HCT116 (cell line): ENCODE data around the gene HSD17B3. TPM values are rescaled to one million over a fixed set of nuclear protein-coding genes. Genes with fewer than 3 reads are reported as not detected.

ENCODE experiments used
- ATAC-seq: fragments of 200-7000 bp; cut with Tn5 transposase; 2 replicates; pipeline ENCODE4 v1.9.1; 2020; ENCODE audit warnings: mild to moderate bottlenecking, moderate library complexity
- BruUV-seq: library from RNA; stranded (reverse); fragments of 400-500 nt; replicated peaks from 2 replicates; lab custom pipeline; 2021; lab: Mats Ljungman, UMichigan
- CTCF ChIA-PET: fragments of 300-600 bp; sonication (Branson Sonifier 250); formaldehyde crosslinking; loops from one replicate; lab custom pipeline; 2021; ENCODE audit warnings: antibody characterized with exemption; lab: Charles Lee
- POLR2A ChIA-PET: fragments of 300-600, 350-600 bp; sonication (Branson Sonifier 250); formaldehyde crosslinking; loops from one replicate; lab custom pipeline; 2021; ENCODE audit warnings: antibody characterized with exemption; lab: Charles Lee
- RAD21 ChIA-PET, 2 experiments: fragments of 300-600 bp; sonication (Branson Sonifier 250); formaldehyde crosslinking; loops; one replicate each; lab custom pipeline; 2023; ENCODE audit warnings: low total read pairs in 2 of 2; ENCODE audit not compliant: uncharacterized antibody in 2 of 2, unreplicated experiment in 2 of 2, low non-redundant PET in 1 of 2; lab: Charles Lee
- DNase-seq: peaks from one replicate; pipeline ENCODE4 v3.0.0-alpha.2; 2010; ENCODE audit warnings: low read depth, low spot score
- H2AFZ ChIP-seq: fragments of 200-600 bp; shearing (Covaris generic), sonication (generic); 2 replicates; pipeline ENCODE4 v1.6.1; 2017; ENCODE audit warnings: low read depth, mixed run types, mixed read lengths, antibody characterized with exemption, low read length; ENCODE audit not compliant: poor library complexity, severe bottlenecking
- H3K27ac ChIP-seq: 2 replicates; pipeline ENCODE4 v1.5.1; 2012; ENCODE audit warnings: low read depth, low read length
- H3K27me3 ChIP-seq: fragments of 200-600 bp; sonication (generic); 2 replicates; pipeline ENCODE4 v1.6.1; 2016; ENCODE audit warnings: mixed run types, low read length, mixed read lengths; ENCODE audit not compliant: insufficient read depth
- H3K36me3 ChIP-seq, 2 experiments: fragments of 200-500 bp in 1 of 2; fragments of 200-600 bp in 1 of 2; sonication (Bioruptor generic) in 1 of 2; sonication (generic) in 1 of 2; 2 replicates each; pipeline versions ENCODE4 v1.5.1 to v1.6.1; 2014 to 2016; ENCODE audit warnings: low read length in 2 of 2, inconsistent platforms in 1 of 2, mixed read lengths in 1 of 2, mixed run types in 1 of 2; ENCODE audit not compliant: insufficient read depth in 2 of 2, control insufficient read depth in 1 of 2
- H3K4me1 ChIP-seq, 2 experiments: fragments of 200-600 bp in 1 of 2; sonication (generic) in 1 of 2; 2 replicates each; pipeline versions ENCODE4 v1.5.1 to v1.6.1; 2012 to 2017; ENCODE audit warnings: low read length in 2 of 2, inconsistent platforms in 1 of 2, mild to moderate bottlenecking in 1 of 2, mixed read lengths in 1 of 2, mixed run types in 1 of 2, moderate library complexity in 1 of 2; ENCODE audit not compliant: insufficient read depth in 2 of 2, control insufficient read depth in 1 of 2
- H3K4me2 ChIP-seq: fragments of 200-600 bp; sonication (generic); 2 replicates; pipeline ENCODE4 v1.6.1; 2017; ENCODE audit warnings: mixed run types, low read length, mixed read lengths
- H3K4me3 ChIP-seq, 2 experiments: fragments of 200-600 bp in 1 of 2; sonication (generic) in 1 of 2; replicated peaks in 1 of 2; 2 replicates each; pipeline ENCODE4 v1.5.1; 2011 to 2016; ENCODE audit warnings: low read length in 2 of 2, control low read depth in 1 of 2, low read depth in 1 of 2, mild to moderate bottlenecking in 1 of 2, mixed read lengths in 1 of 2, mixed run types in 1 of 2
- H3K79me2 ChIP-seq: fragments of 200-600 bp; sonication (generic); 2 replicates; pipeline ENCODE4 v1.6.1; 2017; ENCODE audit warnings: mild to moderate bottlenecking, mixed run types, low read length, moderate library complexity, mixed read lengths; ENCODE audit not compliant: insufficient read depth
- H3K9ac ChIP-seq: fragments of 200-600 bp; sonication (generic); 2 replicates; pipeline ENCODE4 v1.6.1; 2016; ENCODE audit warnings: low read length, mixed read lengths
- H3K9me2 ChIP-seq: fragments of 200-600 bp; sonication (generic), shearing (Covaris generic); 2 replicates; pipeline ENCODE4 v1.6.1; 2017; ENCODE audit warnings: mixed run types, mild to moderate bottlenecking, moderate library complexity; ENCODE audit not compliant: insufficient read depth
- H3K9me3 ChIP-seq, 2 experiments: fragments of 200-500 bp in 1 of 2; fragments of 200-600 bp in 1 of 2; sonication (Bioruptor generic) in 1 of 2; sonication (generic) in 1 of 2; 2 replicates each; pipeline ENCODE4 v1.6.1; 2014 to 2017; ENCODE audit warnings: low read length in 2 of 2, mixed read lengths in 2 of 2, inconsistent platforms in 1 of 2, low read depth in 1 of 2, mild to moderate bottlenecking in 1 of 2, mixed run types in 1 of 2, moderate library complexity in 1 of 2; ENCODE audit not compliant: control insufficient read depth in 1 of 2, insufficient read depth in 1 of 2
- H4K20me1 ChIP-seq: fragments of 200-600 bp; sonication (generic), shearing (Covaris generic); 2 replicates; pipeline ENCODE4 v1.6.1; 2017; ENCODE audit warnings: mixed run types, mild to moderate bottlenecking, moderate library complexity; ENCODE audit not compliant: insufficient read depth
- CTCF ChIP-seq, 3 experiments: fragments of 200-600 bp in 1 of 3; sonication (generic) in 1 of 3; IDR thresholded peaks in 2 of 3; conservative IDR thresholded peaks in 1 of 3; 2 replicates each; pipeline ENCODE4 v1.5.1; 2012 to 2017; ENCODE audit warnings: low read depth in 2 of 3, low read length in 2 of 3, antibody characterized with exemption in 1 of 3, borderline replicate concordance in 1 of 3, control low read depth in 1 of 3, mild to moderate bottlenecking in 1 of 3, mixed read lengths in 1 of 3, mixed run types in 1 of 3, moderate library complexity in 1 of 3; ENCODE audit not compliant: insufficient read depth in 1 of 3
- FOSL1 ChIP-seq: IDR thresholded peaks from 2 replicates; pipeline ENCODE4 v1.6.1; 2012; ENCODE audit warnings: low read depth
- POLR2AphosphoS5 ChIP-seq: IDR thresholded peaks from 2 replicates; pipeline ENCODE4 v1.6.1; 2011; ENCODE audit warnings: mild to moderate bottlenecking, low read depth, low read length, moderate library complexity
- RAD21 ChIP-seq: IDR thresholded peaks from 2 replicates; pipeline ENCODE4 v1.6.1; 2012; ENCODE audit warnings: low read depth, mild to moderate bottlenecking
- intact Hi-C: fragments of 100-400 bp; cut with micrococcal nuclease; formaldehyde crosslinking; loops from 2 replicates; pipeline ENCODE4 v1.10.0; 2022
- total RNA-seq: library from RNA; stranded (reverse); gene quantifications from one replicate; pipeline ENCODE4 v1.2.1, GENCODE V29; 2021; ENCODE audit not compliant: unreplicated experiment
- TF ChIP-seq, protein P1 (sequence below): IDR thresholded peaks from 2 replicates; pipeline ENCODE4 v1.6.1; 2012

The HSD17B3 gene
- total RNA-seq, 1 experiment from 2014 or later, result 0.37 TPM

DNA sequence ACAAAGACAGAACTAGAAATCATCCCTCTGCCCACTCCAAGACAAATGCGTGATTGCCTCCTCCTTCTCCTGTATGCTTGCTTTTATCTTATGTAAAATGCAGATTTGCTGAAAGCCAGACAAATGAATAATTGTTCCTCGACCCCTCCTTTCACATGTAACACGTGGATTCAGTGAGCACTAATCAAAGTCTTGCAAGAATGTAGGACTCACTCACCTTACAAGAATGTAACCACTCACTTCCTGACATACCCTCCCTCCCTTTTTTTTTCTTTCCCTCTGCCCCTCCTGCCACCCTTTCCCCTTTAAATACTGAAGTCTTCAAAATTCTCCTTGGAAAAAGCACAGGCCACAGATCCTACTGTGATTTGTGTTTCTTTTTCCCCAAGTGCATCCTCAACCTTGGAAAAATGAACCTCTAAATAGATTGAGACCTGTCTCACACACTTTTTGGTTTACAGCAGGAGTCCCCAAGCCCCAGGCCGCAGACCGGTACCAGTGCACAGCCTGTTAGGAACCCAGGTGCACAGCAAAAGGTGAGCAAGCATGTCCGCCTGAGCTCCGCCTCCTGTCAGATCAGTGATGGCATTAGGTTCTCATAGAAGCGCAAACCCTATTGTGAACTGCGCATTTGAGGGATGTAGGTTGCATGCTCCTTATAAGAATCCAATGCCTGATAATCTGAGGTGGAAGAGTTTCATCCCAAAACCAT lies 29.4 kb upstream of the HSD17B3 start (continued):
- TF ChIP-seq RAD21, result no peak; the same call in 1 of the 2 replicates
- no peak for TF ChIP-seq POLR2AphosphoS5
- TF ChIP-seq FOSL1, result peak; percentile 50

GRCh38 chr9:96327694-96328352 lies 25.8 kb upstream of the HSD17B3 start:
- ChIA-PET POLR2A (no interaction called here), RAD21 (interaction anchor here in 1 of 2 experiments (0.7 to 1.8 kb wide), 3 partner anchors 54 to 339 kb away, joined by 3 to 4 read pairs (median 4); no protein-coding TSS in a partner anchor), CTCF (interaction anchor here (0.8 to 2.0 kb wide), 6 partner anchors 11 to 347 kb away, joined by 3 to 13 read pairs (median 4); no protein-coding TSS in a partner anchor)
- no peak overlapping the region for H3K27ac ChIP-seq
- H3K27me3 ChIP-seq, result no peaks in the 10 kb centered on the region
- no TSS peak for BruUV-seq
- H3K79me2 ChIP-seq, result no peaks in the 10 kb centered on the region
- no peaks in the 10 kb centered on the region for H3K9me2 ChIP-seq
- H3K36me3 ChIP-seq, result no peaks in the 10 kb centered on the region
- ATAC-seq (peak; percentile 77), DNase-seq (no peak)
- peaks cover 9 to 20% of the 10 kb centered on the region in 2 experiments for H3K4me1 ChIP-seq
- no peaks in the 10 kb centered on the region for H4K20me1 ChIP-seq
- H3K9me3 ChIP-seq, result no peaks in the 10 kb centered on the region
- no peak overlapping the region for H3K9ac ChIP-seq
- TF ChIP-seq, protein P1, sequence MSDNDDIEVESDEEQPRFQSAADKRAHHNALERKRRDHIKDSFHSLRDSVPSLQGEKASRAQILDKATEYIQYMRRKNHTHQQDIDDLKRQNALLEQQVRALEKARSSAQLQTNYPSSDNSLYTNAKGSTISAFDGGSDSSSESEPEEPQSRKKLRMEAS, result no peak
- TF ChIP-seq CTCF (IDR thresholded peaks at IDR 0.05 in 2 of 3, conservative IDR thresholded peaks at IDR 0.05 in 1 of 3; ENCODE audit: borderline replicate concordance in 1 of 3, insufficient read depth in 1 of 3, low read depth in 2 of 3, low read length in 2 of 3) (peak; percentile 70 to 77 (median 75); a peak in 5 of 6 replicates), RAD21 (peak; percentile 83)
- H3K4me3 ChIP-seq, result no peak overlapping the region
- H2AFZ ChIP-seq, result no peak overlapping the region
- intact Hi-C loops, result loop anchor here (5.0 to 10.0 kb wide), 3 partner anchors 324 to 527 kb away; partner anchors contain the start of gene ZNF782
- H3K4me2 ChIP-seq, result no peak overlapping the region
